Lower leg skin (tissue), 3 donors: ENCODE measurements around the gene ZNF74.

ENCODE experiments used
- CTCF ChIP-seq, 3 donors: fragments of 450-650 bp; IDR thresholded peaks; one replicate each; pipeline ENCODE4 v1.5.1; 2016; ENCODE audit warnings: antibody characterized with exemption in 3 of 3, mild to moderate bottlenecking in 3 of 3, moderate library complexity in 2 of 3
- POLR2A ChIP-seq, 2 donors: fragments of 450-650 bp; IDR thresholded peaks; one replicate each; pipeline ENCODE4 v1.6.1; 2016 to 2017; ENCODE audit warnings: antibody characterized with exemption in 2 of 2, mild to moderate bottlenecking in 1 of 2, moderate library complexity in 1 of 2

- TF ChIP-seq CTCF (IDR thresholded peaks at IDR 0.05) = no peak
- TF ChIP-seq POLR2A (IDR thresholded peaks at IDR 0.05) = no peak
Observed at GRCh38 chr22:20396639-20397038, 2.7 kb downstream of the ZNF74 start.
